ENCODE measurements around the gene AHNAK2.

GRCh38 chr14:104931304-104931770 lies 46.8 kb downstream of the AHNAK2 start:
- no peak for TF ChIP-seq POLR2A (conservative IDR thresholded peaks at IDR 0.05)
- no peak for TF ChIP-seq DPF2 (IDR thresholded peaks at IDR 0.05)
- TF ChIP-seq, protein P1, sequence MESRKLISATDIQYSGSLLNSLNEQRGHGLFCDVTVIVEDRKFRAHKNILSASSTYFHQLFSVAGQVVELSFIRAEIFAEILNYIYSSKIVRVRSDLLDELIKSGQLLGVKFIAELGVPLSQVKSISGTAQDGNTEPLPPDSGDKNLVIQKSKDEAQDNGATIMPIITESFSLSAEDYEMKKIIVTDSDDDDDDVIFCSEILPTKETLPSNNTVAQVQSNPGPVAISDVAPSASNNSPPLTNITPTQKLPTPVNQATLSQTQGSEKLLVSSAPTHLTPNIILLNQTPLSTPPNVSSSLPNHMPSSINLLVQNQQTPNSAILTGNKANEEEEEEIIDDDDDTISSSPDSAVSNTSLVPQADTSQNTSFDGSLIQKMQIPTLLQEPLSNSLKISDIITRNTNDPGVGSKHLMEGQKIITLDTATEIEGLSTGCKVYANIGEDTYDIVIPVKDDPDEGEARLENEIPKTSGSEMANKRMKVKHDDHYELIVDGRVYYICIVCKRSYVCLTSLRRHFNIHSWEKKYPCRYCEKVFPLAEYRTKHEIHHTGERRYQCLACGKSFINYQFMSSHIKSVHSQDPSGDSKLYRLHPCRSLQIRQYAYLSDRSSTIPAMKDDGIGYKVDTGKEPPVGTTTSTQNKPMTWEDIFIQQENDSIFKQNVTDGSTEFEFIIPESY (CRISPR knock-in tag; IDR thresholded peaks at IDR 0.05): no peak
- no peak for TF ChIP-seq BHLHE40 (IDR thresholded peaks at IDR 0.05; ENCODE audit: low read length)
- no peak for TF ChIP-seq NFIC (IDR thresholded peaks at IDR 0.05)

Measured in K562 (cell line).